HG03571 (cell line): ENCODE results near the gene CLMN.
"Not testable (repeated sequence)": the region's sequence is repeated elsewhere in the genome, so short reads cannot be mapped to it uniquely, and the experiment has no call there.

ENCODE experiments used
- ATAC-seq: cut with Tn5 transposase; IDR thresholded peaks from one replicate; pipeline ENCODE4 v1.9.1; 2021; ENCODE audit not compliant: unreplicated experiment

CLMN gene

GRCh38 chr14:95142208-95142607 is 177.5 kb downstream of the CLMN start:
- ATAC-seq, result no peak

GRCh38 chr14:95141684-95142083 is 178.0 kb downstream of the CLMN start:
- ATAC-seq, result no peak

GRCh38 chr14:95140060-95140858 is 179.4 kb downstream of the CLMN start:
- no peak for ATAC-seq

GRCh38 chr14:95138876-95139275 is 180.8 kb downstream of the CLMN start:
- ATAC-seq, result no peak

GRCh38 chr14:95138455-95138854 is 181.3 kb downstream of the CLMN start:
- not testable (repeated sequence) for ATAC-seq

GRCh38 chr14:95137804-95138167 is 181.9 kb downstream of the CLMN start:
- ATAC-seq, result no peak

- no peak for ATAC-seq
Observed at GRCh38 chr14:95137164-95137803, 182.4 kb downstream of the CLMN start.

GRCh38 chr14:95136631-95137030 is 183.1 kb downstream of the CLMN start:
- no peak for ATAC-seq

GRCh38 chr14:95134304-95134933 is 185.3 kb downstream of the CLMN start:
- ATAC-seq, result no peak

- no peak for ATAC-seq
Observed at GRCh38 chr14:95133282-95133681, 186.4 kb downstream of the CLMN start.

- no peak for ATAC-seq
Observed at GRCh38 chr14:95132760-95133159, 186.9 kb downstream of the CLMN start.
